K562 (cell line): ENCODE measurements around the gene TLCD4. TPM values are rescaled to one million over a fixed set of nuclear protein-coding genes. Genes with fewer than 3 reads are reported as not detected.

Experiments
- ARNT ChIP-seq, 2 experiments: fragments of 450-650 bp; IDR thresholded peaks; 2 replicates each; pipeline ENCODE4 v1.6.1; 2016; ENCODE audit warnings: mild to moderate bottlenecking in 1 of 2
- ATF2 ChIP-seq: sonication (generic); formaldehyde crosslinking; IDR thresholded peaks from 2 replicates; pipeline ENCODE4 v1.8.1; 2022; ENCODE audit warnings: missing genetic modification reagents
- CEBPB ChIP-seq: fragments of 450-650 bp; IDR thresholded peaks from 2 replicates; pipeline ENCODE4 v1.6.1; 2016; ENCODE audit warnings: missing genetic modification characterization, missing compliant biosample characterization
- CEBPG ChIP-seq, 3 experiments: fragments of 200-800 bp in 1 of 3; sonication (Bioruptor generic) in 1 of 3; sonication (generic) in 1 of 3; formaldehyde crosslinking in 1 of 3; IDR thresholded peaks in 2 of 3; conservative IDR thresholded peaks in 1 of 3; 2 replicates each; pipeline versions ENCODE4 v1.6.1 to v1.8.0; 2016 to 2022; ENCODE audit warnings: missing compliant biosample characterization in 2 of 3, missing genetic modification characterization in 2 of 3, mild to moderate bottlenecking in 1 of 3, missing genetic modification reagents in 1 of 3
- CEBPZ ChIP-seq: fragments of 150-350 bp; IDR thresholded peaks from 2 replicates; pipeline ENCODE4 v1.6.1; 2014; ENCODE audit warnings: low read depth, mild to moderate bottlenecking, low read length, borderline replicate concordance
- E2F8 ChIP-seq: fragments of 450-650 bp; IDR thresholded peaks from 2 replicates; pipeline ENCODE4 v1.7.1; 2018; ENCODE audit warnings: mild to moderate bottlenecking, low read depth; ENCODE audit not compliant: partially characterized antibody
- GATAD2A ChIP-seq: fragments of 450-650 bp; IDR thresholded peaks from 2 replicates; pipeline ENCODE4 v1.6.1; 2017
- KDM5B ChIP-seq: fragments of 200-600 bp; sonication (generic); IDR thresholded peaks from 2 replicates; pipeline ENCODE4 v1.6.1; 2012; ENCODE audit warnings: low read depth, mild to moderate bottlenecking, moderate library complexity, low read length, control low read depth, inconsistent platforms; ENCODE audit not compliant: insufficient replicate concordance
- MAFG ChIP-seq: fragments of 450-650 bp; conservative IDR thresholded peaks from 2 replicates; pipeline ENCODE4 v1.6.1; 2016; ENCODE audit warnings: missing genetic modification characterization, missing compliant biosample characterization
- MED1 ChIP-seq: sonication (generic); formaldehyde crosslinking; IDR thresholded peaks from 2 replicates; pipeline ENCODE4 v1.8.1; 2023; ENCODE audit warnings: missing genetic modification reagents, borderline replicate concordance
- MYNN ChIP-seq, 2 experiments: sonication (generic); formaldehyde crosslinking in 1 of 2; IDR thresholded peaks; 2 replicates each; pipeline versions ENCODE4 v1.5.0 to v1.6.1; 2016 to 2020; ENCODE audit warnings: antibody characterized with exemption in 1 of 2, missing genetic modification reagents in 1 of 2
- POLR3G ChIP-seq: IDR thresholded peaks from 2 replicates; pipeline ENCODE4 v1.6.1; 2011; ENCODE audit not compliant: insufficient read length, insufficient replicate concordance; ENCODE audit errors: extremely low read depth
- RBM17 ChIP-seq: fragments of 200-400 bp; formaldehyde crosslinking; IDR thresholded peaks from 2 replicates; pipeline ENCODE4 v1.6.1; 2017; ENCODE audit warnings: low read depth, mild to moderate bottlenecking, low read length, borderline replicate concordance
- RCOR1 ChIP-seq, 2 experiments: IDR thresholded peaks; 2 replicates each; pipeline ENCODE4 v1.6.1; 2012; ENCODE audit warnings: low read depth in 2 of 2, low read length in 2 of 2, borderline replicate concordance in 1 of 2, improper control_type of control experiment in 1 of 2
- SNAPC5 ChIP-seq: fragments of 250-450 bp; sonication (Bioruptor Pico); IDR thresholded peaks from 2 replicates; pipeline ENCODE4 v1.8.0; 2021; ENCODE audit warnings: moderate library complexity, mild to moderate bottlenecking, inconsistent platforms
- SP1 ChIP-seq: sonication (generic); formaldehyde crosslinking; IDR thresholded peaks from 2 replicates; pipeline ENCODE4 v1.8.1; 2022; ENCODE audit warnings: mild to moderate bottlenecking, missing genetic modification reagents
- TARDBP ChIP-seq: fragments of 450-650 bp; IDR thresholded peaks from 2 replicates; pipeline ENCODE4 v1.6.1; 2016
- ZNF449 ChIP-seq: fragments of 250-450 bp; sonication (Bioruptor Pico); IDR thresholded peaks from 2 replicates; pipeline ENCODE4 v1.8.0; 2022; ENCODE audit warnings: moderate library complexity, mild to moderate bottlenecking, inconsistent platforms
- ZNF785 ChIP-seq: fragments of 250-450 bp; sonication (Bioruptor Pico); IDR thresholded peaks from 2 replicates; pipeline ENCODE4 v1.4.0; 2020; ENCODE audit warnings: mild to moderate bottlenecking
- polyA plus RNA-seq, 8 experiments: library from polyadenylated mRNA; depleted of rRNA in 4 of 8; stranded (reverse) in 5 of 8; unstranded in 3 of 8; fragments of >200 nt; fragmentation: Nextera tagmentation in 2 of 8; fragmentation: Illumina TruSeq in 1 of 8; extraction: Ambion mirVana in 2 of 8; extraction: Trizol in 1 of 8; gene quantifications; 2 replicates each; pipeline versions ENCODE4 v1.2.1 to v1.2.3, GENCODE V29; 2011 to 2014; ENCODE audit warnings: inconsistent platforms in 1 of 8, missing spikeins in 1 of 8
- total RNA-seq, 7 experiments: library from RNA; depleted of rRNA in 6 of 7; stranded (reverse); fragments of >200 nt in 6 of 7; fragmentation: Illumina TruSeq in 2 of 7; extraction: Trizol in 2 of 7; gene quantifications; 2 replicates each; pipeline versions ENCODE4 v1.2.1 to v1.2.3, GENCODE V29; 2011 to 2021; ENCODE audit warnings: low replicate concordance in 1 of 7

TLCD4 gene
- total and polyA plus RNA-seq, 9 of the 15 experiments (the other 6 are each of a cell fraction or from before 2014, with no cell fraction given): 3.5 to 19.8 (median 7.6) TPM

GRCh38 chr1:95085376-95085775, 31.8 kb upstream of the TLCD4 start (continued):
- TF ChIP-seq ATF2 (CRISPR knock-in tag): no peak
- no peak for TF ChIP-seq MYNN (IDR thresholded peaks at IDR 0.05)
- TF ChIP-seq MYNN (CRISPR knock-in tag; IDR thresholded peaks at IDR 0.05): no peak
- no peak for TF ChIP-seq SNAPC5 (CRISPR knock-in tag)
- TF ChIP-seq TARDBP: no peak
- TF ChIP-seq MED1 (CRISPR knock-in tag): no peak
- peak in 1 of 2 experiments; percentile 30; a peak in 1 of 4 replicates for TF ChIP-seq RCOR1 (IDR thresholded peaks at IDR 0.05; ENCODE audit: borderline replicate concordance in 1 of 2, low read depth in 2 of 2, low read length in 2 of 2)
- TF ChIP-seq E2F8: no peak
- TF ChIP-seq CEBPB (tag): no peak
- TF ChIP-seq ZNF785 (CRISPR knock-in tag): no peak
- no peak for TF ChIP-seq KDM5B
- TF ChIP-seq ARNT (IDR thresholded peaks at IDR 0.05): peak; percentile 68 to 88; a peak in 3 of 4 replicates
- no peak for TF ChIP-seq GATAD2A
- no peak for TF ChIP-seq ZNF449 (CRISPR knock-in tag)
- no peak for TF ChIP-seq SP1
- no peak for TF ChIP-seq CEBPG (CRISPR knock-in tag; IDR thresholded peaks at IDR 0.05)
- no peak for TF ChIP-seq CEBPG (tag; conservative IDR thresholded peaks at IDR 0.05 in 1 of 2, IDR thresholded peaks at IDR 0.05 in 1 of 2)
- TF ChIP-seq RBM17: no peak
- no peak for TF ChIP-seq POLR3G
- no peak for TF ChIP-seq CEBPZ
- no peak for TF ChIP-seq MAFG (tag)
